Prostate gland (tissue), 2 donors: Measurements from ENCODE around the gene BLM.

Experiments used
- POLR2A ChIP-seq: fragments of 450-650 bp; IDR thresholded peaks from one replicate; pipeline ENCODE4 v1.6.1; 2016; ENCODE audit warnings: antibody characterized with exemption, mild to moderate bottlenecking
- POLR2AphosphoS5 ChIP-seq: sonication (generic); formaldehyde crosslinking; IDR thresholded peaks from one replicate; pipeline ENCODE4 v1.6.1; 2017; ENCODE audit warnings: antibody characterized with exemption
- TF ChIP-seq, protein P1 (sequence below), 4 experiments: fragments of 200-600 bp in 2 of 4; fragments of 450-650 bp in 2 of 4; sonication (generic) in 2 of 4; IDR thresholded peaks; 1 replicate in 3 of 4; 2 replicates in 1 of 4; pipeline ENCODE4 v1.5.1; 2016 to 2019; ENCODE audit warnings: antibody characterized with exemption in 4 of 4, mild to moderate bottlenecking in 2 of 4, moderate library complexity in 2 of 4

GRCh38 chr15:90762109-90762508, 45.0 kb downstream of the BLM start:
- TF ChIP-seq, protein P1, sequence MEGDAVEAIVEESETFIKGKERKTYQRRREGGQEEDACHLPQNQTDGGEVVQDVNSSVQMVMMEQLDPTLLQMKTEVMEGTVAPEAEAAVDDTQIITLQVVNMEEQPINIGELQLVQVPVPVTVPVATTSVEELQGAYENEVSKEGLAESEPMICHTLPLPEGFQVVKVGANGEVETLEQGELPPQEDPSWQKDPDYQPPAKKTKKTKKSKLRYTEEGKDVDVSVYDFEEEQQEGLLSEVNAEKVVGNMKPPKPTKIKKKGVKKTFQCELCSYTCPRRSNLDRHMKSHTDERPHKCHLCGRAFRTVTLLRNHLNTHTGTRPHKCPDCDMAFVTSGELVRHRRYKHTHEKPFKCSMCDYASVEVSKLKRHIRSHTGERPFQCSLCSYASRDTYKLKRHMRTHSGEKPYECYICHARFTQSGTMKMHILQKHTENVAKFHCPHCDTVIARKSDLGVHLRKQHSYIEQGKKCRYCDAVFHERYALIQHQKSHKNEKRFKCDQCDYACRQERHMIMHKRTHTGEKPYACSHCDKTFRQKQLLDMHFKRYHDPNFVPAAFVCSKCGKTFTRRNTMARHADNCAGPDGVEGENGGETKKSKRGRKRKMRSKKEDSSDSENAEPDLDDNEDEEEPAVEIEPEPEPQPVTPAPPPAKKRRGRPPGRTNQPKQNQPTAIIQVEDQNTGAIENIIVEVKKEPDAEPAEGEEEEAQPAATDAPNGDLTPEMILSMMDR (IDR thresholded peaks at IDR 0.05) = no peak
- TF ChIP-seq POLR2A (no peak), POLR2AphosphoS5 (peak; percentile 31)
